ENCODE results near the gene ARHGAP26.

ARHGAP26 gene

DNA sequence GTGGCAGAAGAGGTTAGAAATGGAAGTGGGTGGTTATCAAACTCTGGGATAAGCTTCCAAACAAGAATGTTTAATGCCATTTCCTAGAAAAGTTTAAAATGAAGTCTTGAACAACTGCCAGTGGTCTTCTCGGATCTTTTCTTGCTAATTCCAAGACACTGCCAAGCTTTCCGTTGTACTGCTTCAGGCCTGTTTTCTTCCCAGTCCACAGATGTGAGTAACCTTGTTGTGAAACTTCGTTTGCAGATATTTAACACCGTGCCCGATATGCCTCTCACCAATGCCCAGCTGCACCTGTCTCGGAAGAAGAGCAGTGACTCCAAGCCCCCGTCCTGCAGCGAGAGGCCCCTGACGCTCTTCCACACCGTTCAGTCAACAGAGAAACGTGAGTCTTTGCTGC, 363.5 kb downstream of the ARHGAP26 start:
- no peaks in the 10 kb centered on the region for H3K79me2 ChIP-seq (ENCODE audit: insufficient read depth, low read depth)
- H2AFZ ChIP-seq (ENCODE audit: low read depth), result no peak overlapping the region
- H3K9ac ChIP-seq, result no peak overlapping the region
- TF ChIP-seq, protein P1, sequence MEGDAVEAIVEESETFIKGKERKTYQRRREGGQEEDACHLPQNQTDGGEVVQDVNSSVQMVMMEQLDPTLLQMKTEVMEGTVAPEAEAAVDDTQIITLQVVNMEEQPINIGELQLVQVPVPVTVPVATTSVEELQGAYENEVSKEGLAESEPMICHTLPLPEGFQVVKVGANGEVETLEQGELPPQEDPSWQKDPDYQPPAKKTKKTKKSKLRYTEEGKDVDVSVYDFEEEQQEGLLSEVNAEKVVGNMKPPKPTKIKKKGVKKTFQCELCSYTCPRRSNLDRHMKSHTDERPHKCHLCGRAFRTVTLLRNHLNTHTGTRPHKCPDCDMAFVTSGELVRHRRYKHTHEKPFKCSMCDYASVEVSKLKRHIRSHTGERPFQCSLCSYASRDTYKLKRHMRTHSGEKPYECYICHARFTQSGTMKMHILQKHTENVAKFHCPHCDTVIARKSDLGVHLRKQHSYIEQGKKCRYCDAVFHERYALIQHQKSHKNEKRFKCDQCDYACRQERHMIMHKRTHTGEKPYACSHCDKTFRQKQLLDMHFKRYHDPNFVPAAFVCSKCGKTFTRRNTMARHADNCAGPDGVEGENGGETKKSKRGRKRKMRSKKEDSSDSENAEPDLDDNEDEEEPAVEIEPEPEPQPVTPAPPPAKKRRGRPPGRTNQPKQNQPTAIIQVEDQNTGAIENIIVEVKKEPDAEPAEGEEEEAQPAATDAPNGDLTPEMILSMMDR (conservative IDR thresholded peaks at IDR 0.05; ENCODE audit: low read depth, low read length), result no peak
- no peak overlapping the region for H3K4me2 ChIP-seq
- H3K27ac ChIP-seq, result no peak overlapping the region
- no peaks in the 10 kb centered on the region for H4K20me1 ChIP-seq (ENCODE audit: insufficient read depth)
- no peaks in the 10 kb centered on the region for H3K27me3 ChIP-seq (ENCODE audit: insufficient read depth, low read depth)
- H3K36me3 ChIP-seq (ENCODE audit: insufficient read depth), result no peaks in the 10 kb centered on the region
- H3K4me3 ChIP-seq (IDR thresholded peaks at IDR 0.05; ENCODE audit: insufficient read depth, low read depth, low read length), result no peak overlapping the region
- peaks cover 85% of the 10 kb centered on the region for H3K4me1 ChIP-seq (ENCODE audit: low read depth, poor library complexity, severe bottlenecking)

DNA sequence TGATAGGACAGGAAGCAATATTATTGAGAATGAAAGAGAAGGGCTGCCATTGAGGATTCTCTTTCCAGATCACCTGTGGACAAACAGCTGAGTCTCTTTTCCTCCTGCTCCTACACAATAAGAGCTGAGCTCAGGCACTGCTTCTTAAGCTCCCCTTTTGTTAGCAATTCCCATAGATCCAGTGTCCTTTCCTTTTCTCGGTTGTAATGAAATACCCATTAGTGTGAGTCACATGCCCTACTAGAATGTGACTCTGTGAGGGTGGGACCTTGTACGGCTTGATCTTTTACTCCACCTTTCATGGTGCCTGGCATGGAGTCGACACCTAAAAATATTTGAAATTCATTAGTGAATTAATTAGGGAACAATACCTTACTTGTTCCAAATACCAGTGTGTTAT, 364.1 kb downstream of the ARHGAP26 start:
- Histone ChIP-seq H3K4me2 (no peak overlapping the region; the same call in 1 of the 2 replicates), H4K20me1 (ENCODE audit: insufficient read depth) (no peaks in the 10 kb centered on the region), H3K36me3 (ENCODE audit: insufficient read depth) (no peaks in the 10 kb centered on the region), H3K27ac (no peak overlapping the region), H3K4me1 (ENCODE audit: low read depth, poor library complexity, severe bottlenecking) (peaks cover 84% of the 10 kb centered on the region), H3K79me2 (ENCODE audit: insufficient read depth, low read depth) (no peaks in the 10 kb centered on the region), H2AFZ (ENCODE audit: low read depth) (no peak overlapping the region), H3K4me3 (IDR thresholded peaks at IDR 0.05; ENCODE audit: insufficient read depth, low read depth, low read length) (no peak overlapping the region), H3K9ac (no peak overlapping the region), H3K27me3 (ENCODE audit: insufficient read depth, low read depth) (no peaks in the 10 kb centered on the region)
- TF ChIP-seq, protein P1 (conservative IDR thresholded peaks at IDR 0.05; ENCODE audit: low read depth, low read length), result no peak

DNA sequence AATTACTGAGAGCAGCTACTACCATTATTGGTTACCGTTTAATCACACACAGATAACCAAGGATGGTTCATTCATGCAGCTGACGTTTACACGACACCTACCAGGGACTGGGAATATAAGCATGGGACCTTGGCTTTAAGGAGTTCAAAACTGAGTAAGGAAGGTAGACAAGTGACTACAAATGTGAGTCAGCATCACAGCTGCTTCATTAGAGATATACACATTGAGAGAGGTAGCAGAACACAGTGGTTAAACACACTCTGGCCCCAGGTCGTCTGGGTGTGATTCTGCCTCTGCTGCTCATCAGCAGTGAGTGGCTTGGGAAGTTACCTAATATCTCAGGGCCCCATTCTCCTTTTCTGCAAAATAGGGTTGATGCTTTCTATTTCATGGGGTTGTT, 364.7 kb downstream of the ARHGAP26 start:
- no peaks in the 10 kb centered on the region for H4K20me1 ChIP-seq (ENCODE audit: insufficient read depth)
- TF ChIP-seq, protein P1 (conservative IDR thresholded peaks at IDR 0.05; ENCODE audit: low read depth, low read length), result no peak
- H3K27me3 ChIP-seq (ENCODE audit: insufficient read depth, low read depth), result no peaks in the 10 kb centered on the region
- H3K4me2 ChIP-seq, result peak overlapping the region; percentile 44; the same call in 1 of the 2 replicates
- H3K79me2 ChIP-seq (ENCODE audit: insufficient read depth, low read depth), result no peaks in the 10 kb centered on the region
- H2AFZ ChIP-seq (ENCODE audit: low read depth), result no peak overlapping the region
- H3K9ac ChIP-seq, result no peak overlapping the region
- H3K27ac ChIP-seq, result peak overlapping the region; percentile 57; the same call in 1 of the 2 replicates
- no peak overlapping the region for H3K4me3 ChIP-seq (IDR thresholded peaks at IDR 0.05; ENCODE audit: insufficient read depth, low read depth, low read length)
- H3K36me3 ChIP-seq (ENCODE audit: insufficient read depth), result no peaks in the 10 kb centered on the region
- peaks cover 84% of the 10 kb centered on the region for H3K4me1 ChIP-seq (ENCODE audit: low read depth, poor library complexity, severe bottlenecking)

DNA sequence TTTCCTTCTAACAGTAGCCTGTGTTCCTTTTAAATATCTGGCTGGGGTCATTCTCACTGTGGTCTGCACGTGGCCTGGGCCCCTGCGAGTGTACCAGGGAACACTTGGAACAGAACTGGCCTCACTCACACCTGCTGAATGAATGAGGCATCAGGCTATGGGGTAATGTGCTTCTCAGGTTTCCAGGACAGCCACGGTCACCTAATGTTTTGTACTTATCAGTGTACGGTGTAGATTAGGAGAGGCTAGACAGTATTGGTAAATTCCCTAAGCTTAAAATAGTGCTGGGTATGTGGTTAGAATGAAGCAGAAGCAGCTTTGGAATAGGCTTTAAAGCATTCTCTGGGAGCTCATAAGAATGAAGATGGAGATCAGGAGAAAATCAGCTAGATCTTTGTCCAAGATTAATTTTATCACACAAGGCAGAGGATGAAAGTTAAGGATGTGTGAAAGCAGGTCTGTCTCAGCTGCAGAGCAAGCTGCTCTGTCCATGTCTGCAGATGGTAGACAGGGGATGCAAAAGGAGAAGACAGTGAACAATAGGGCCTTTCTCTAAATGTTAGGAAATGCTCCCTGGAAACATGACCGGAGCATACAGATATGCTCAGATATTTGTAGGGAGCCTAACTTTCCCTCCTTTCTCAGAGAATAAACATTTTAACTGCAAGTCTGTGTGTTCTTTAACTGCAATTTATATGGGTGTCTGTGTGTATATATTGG, 365.8 kb downstream of the ARHGAP26 start:
- H2AFZ ChIP-seq (ENCODE audit: low read depth), result peak overlapping the region; percentile 27; the same call in 1 of the 2 replicates
- TF ChIP-seq, protein P1 (conservative IDR thresholded peaks at IDR 0.05; ENCODE audit: low read depth, low read length), result no peak
- H4K20me1 ChIP-seq (ENCODE audit: insufficient read depth), result no peaks in the 10 kb centered on the region
- peak overlapping the region; percentile 57 for H3K27ac ChIP-seq
- no peak overlapping the region for H3K4me3 ChIP-seq (IDR thresholded peaks at IDR 0.05; ENCODE audit: insufficient read depth, low read depth, low read length)
- H3K27me3 ChIP-seq (ENCODE audit: insufficient read depth, low read depth), result no peaks in the 10 kb centered on the region
- H3K4me2 ChIP-seq, result peak overlapping the region; percentile 44
- H3K4me1 ChIP-seq (ENCODE audit: low read depth, poor library complexity, severe bottlenecking), result peaks cover 76% of the 10 kb centered on the region
- H3K79me2 ChIP-seq (ENCODE audit: insufficient read depth, low read depth), result no peaks in the 10 kb centered on the region
- no peaks in the 10 kb centered on the region for H3K36me3 ChIP-seq (ENCODE audit: insufficient read depth)
- H3K9ac ChIP-seq, result peak overlapping the region; percentile 23; the same call in 1 of the 2 replicates
